HG03066 (cell line): ENCODE results near the gene ANKRD33B.

Experiments
- ATAC-seq: cut with Tn5 transposase; IDR thresholded peaks from one replicate; pipeline ENCODE4 v1.9.1; 2021; ENCODE audit warnings: low read depth; ENCODE audit not compliant: unreplicated experiment

The ANKRD33B gene

GRCh38 chr5:10671041-10672008, 107.5 kb downstream of the ANKRD33B start:
- no peak for ATAC-seq

GRCh38 chr5:10672146-10673016, 108.5 kb downstream of the ANKRD33B start:
- ATAC-seq: no peak

GRCh38 chr5:10673017-10673389, 109.1 kb downstream of the ANKRD33B start:
- no peak for ATAC-seq

GRCh38 chr5:10673407-10673806, 109.5 kb downstream of the ANKRD33B start:
- no peak for ATAC-seq

- ATAC-seq: no peak
Observed at GRCh38 chr5:10674096-10674495, 110.2 kb downstream of the ANKRD33B start.

- ATAC-seq: no peak
Observed at GRCh38 chr5:10674582-10674981, 110.7 kb downstream of the ANKRD33B start.

GRCh38 chr5:10675177-10675700, 111.4 kb downstream of the ANKRD33B start:
- ATAC-seq: no peak

- ATAC-seq: no peak
Observed at GRCh38 chr5:10676224-10676623, 112.4 kb downstream of the ANKRD33B start.

GRCh38 chr5:10676946-10677345, 113.1 kb downstream of the ANKRD33B start:
- ATAC-seq: no peak

- no peak for ATAC-seq
Observed at GRCh38 chr5:10677533-10677932, 113.7 kb downstream of the ANKRD33B start.

GRCh38 chr5:10678244-10678643, 114.4 kb downstream of the ANKRD33B start:
- ATAC-seq: no peak

- ATAC-seq: no peak
Observed at GRCh38 chr5:10679336-10679988, 115.6 kb downstream of the ANKRD33B start.

- ATAC-seq: no peak
Observed at GRCh38 chr5:10680876-10681481, 117.1 kb downstream of the ANKRD33B start.

- no peak for ATAC-seq
Observed at GRCh38 chr5:10681731-10682679, 118.1 kb downstream of the ANKRD33B start.

GRCh38 chr5:10682801-10683525, 119.1 kb downstream of the ANKRD33B start:
- ATAC-seq: no peak

GRCh38 chr5:10684303-10685086, 120.6 kb downstream of the ANKRD33B start:
- peak; percentile 49 for ATAC-seq

- ATAC-seq: peak; percentile 75
Observed at GRCh38 chr5:10685115-10685521, 121.2 kb downstream of the ANKRD33B start.

- ATAC-seq: no peak
Observed at GRCh38 chr5:10686890-10687289, 123.0 kb downstream of the ANKRD33B start.
